BJ (cell line): ENCODE measurements around the gene COL11A2. TPM values are rescaled to one million over a fixed set of nuclear protein-coding genes. Genes with fewer than 3 reads are reported as not detected.
"Not testable (repeated sequence)": the region's sequence is repeated elsewhere in the genome, so short reads cannot be mapped to it uniquely, and the experiment has no call there.

Experiments used
- CTCF ChIA-PET: fragments of 350-600 bp; formaldehyde crosslinking; extraction: SDS; loops from one replicate; lab custom pipeline; 2021; ENCODE audit warnings: antibody characterized with exemption, inconsistent platforms; lab: Yijun Ruan, JAX
- POLR2A ChIA-PET: fragments of 300-600 bp; sonication (Branson Sonifier 250); formaldehyde crosslinking; extraction: SDS; loops from one replicate; lab custom pipeline; 2021; ENCODE audit warnings: antibody characterized with exemption; lab: Charles Lee
- DNase-seq: peaks from one replicate; pipeline ENCODE4 v3.0.0-alpha.2; 2011; ENCODE audit warnings: low read depth
- H3K27me3 ChIP-seq: 2 replicates; pipeline ENCODE4 v1.6.0; 2011; ENCODE audit warnings: low read length; ENCODE audit not compliant: control insufficient read depth, insufficient read depth
- H3K36me3 ChIP-seq: 2 replicates; pipeline ENCODE4 v1.5.1; 2011; ENCODE audit warnings: low read length; ENCODE audit not compliant: control insufficient read depth, insufficient read depth
- H3K4me3 ChIP-seq: 2 replicates; pipeline ENCODE4 v1.5.1; 2011; ENCODE audit warnings: low read depth, mild to moderate bottlenecking, control low read depth, low read length
- CTCF ChIP-seq: IDR thresholded peaks from 2 replicates; pipeline ENCODE4 v1.5.1; 2011; ENCODE audit warnings: low read depth, mild to moderate bottlenecking, control low read depth, inconsistent platforms, low read length, moderate library complexity; ENCODE audit not compliant: insufficient read depth
- polyA plus RNA-seq: library from polyadenylated mRNA; depleted of rRNA; stranded (reverse); fragments of >200 nt; gene quantifications from 2 replicates; pipeline ENCODE4 v1.2.3, GENCODE V29; 2011

Gene COL11A2
- polyA plus RNA-seq, 1 experiment = 0.91 TPM

- POLR2A ChIA-PET = no interaction called here
- Histone ChIP-seq H3K4me3 (no peak overlapping the region), H3K27me3 (peaks cover 22% of the 10 kb centered on the region), H3K36me3 (no peaks in the 10 kb centered on the region)
- CTCF ChIA-PET = no interaction called here
- no peak for TF ChIP-seq CTCF
- DNase-seq = no peak
Observed at GRCh38 chr6:33235221-33235634, 43.0 kb upstream of the COL11A2 start.

GRCh38 chr6:33226503-33227120 is 34.3 kb upstream of the COL11A2 start:
- H3K4me3 ChIP-seq, POLR2A ChIA-PET, H3K36me3 ChIP-seq, H3K27me3 ChIP-seq, DNase-seq: not testable (repeated sequence)
- CTCF ChIA-PET = interaction anchor here (0.7 kb wide), 1 partner anchor 212 kb away, joined by 3 read pairs; no protein-coding TSS in a partner anchor

GRCh38 chr6:33217681-33218080 is 25.4 kb upstream of the COL11A2 start:
- ChIA-PET POLR2A (no interaction called here), CTCF (interaction anchor here (2.6 kb wide), 1 partner anchor 8 kb away, joined by 7 read pairs; the partner anchor contains the start of gene RING1)
- no peak overlapping the region for H3K4me3 ChIP-seq
- TF ChIP-seq CTCF = no peak
- no peaks in the 10 kb centered on the region for H3K36me3 ChIP-seq
- no peak for DNase-seq
- peaks cover 2% of the 10 kb centered on the region; the same call in 1 of the 2 replicates for H3K27me3 ChIP-seq

GRCh38 chr6:33217246-33217645 is 25.0 kb upstream of the COL11A2 start:
- POLR2A ChIA-PET = no interaction called here
- Histone ChIP-seq H3K36me3 (no peaks in the 10 kb centered on the region), H3K27me3 (no peaks in the 10 kb centered on the region; the same call in 1 of the 2 replicates), H3K4me3 (no peak overlapping the region)
- no peak for DNase-seq
- no peak for TF ChIP-seq CTCF
- CTCF ChIA-PET = no interaction called here

- CTCF ChIA-PET = interaction anchor here (0.8 to 1.2 kb wide), 2 partner anchors 23 to 97 kb away, joined by 3 read pairs; no protein-coding TSS in a partner anchor
- POLR2A ChIA-PET = no interaction called here
Observed at GRCh38 chr6:33216117-33216649, 23.9 kb upstream of the COL11A2 start.

More at GRCh38 chr6:33216117-33216649, 23.9 kb upstream of the COL11A2 start:
- no peak for DNase-seq
- peaks cover 4% of the 10 kb centered on the region for H3K36me3 ChIP-seq
- no peaks in the 10 kb centered on the region; the same call in 1 of the 2 replicates for H3K27me3 ChIP-seq
- H3K4me3 ChIP-seq = no peak overlapping the region
- TF ChIP-seq CTCF = no peak
